ENCODE results near the gene VAMP4.

- no peak for TF ChIP-seq POLR2AphosphoS5 (IDR thresholded peaks at IDR 0.05)
- no peak for TF ChIP-seq CTCF (IDR thresholded peaks at IDR 0.05)
Observed at GRCh38 chr1:171670739-171671138, 71.1 kb downstream of the VAMP4 start.

All from transverse colon (tissue), 4 donors.